GM23338 (cell line): ENCODE results near the gene SPIRE2. TPM values are rescaled to one million over a fixed set of nuclear protein-coding genes. Genes with fewer than 3 reads are reported as not detected.

Experiments used
- ATAC-seq: fragments of 200-7000 bp; cut with Tn5 transposase; 3 replicates; pipeline ENCODE4 v1.9.1; 2020
- DNase-seq: peaks from one replicate; pipeline ENCODE4 v3.0.0-alpha.2; 2015; ENCODE audit warnings: low spot score
- H2AFZ ChIP-seq: fragments of 200-600 bp; sonication (generic); 2 replicates; pipeline ENCODE4 v1.8.0; 2016; ENCODE audit warnings: antibody characterized with exemption, mild to moderate bottlenecking, moderate library complexity
- H3F3A ChIP-seq: fragments of 200-600 bp; sonication (generic); replicated peaks from 2 replicates; pipeline ENCODE4 v1.8.0; 2017; ENCODE audit warnings: antibody characterized with exemption, mixed run types, low read depth
- H3K27ac ChIP-seq: fragments of 200-600 bp; sonication (generic); 2 replicates; pipeline ENCODE4 v1.6.1; 2016; ENCODE audit warnings: low read depth
- H3K27me3 ChIP-seq: fragments of 200-600 bp; sonication (generic); 2 replicates; pipeline ENCODE4 v1.8.0; 2016; ENCODE audit warnings: mild to moderate bottlenecking, mixed run types, moderate library complexity; ENCODE audit not compliant: insufficient read depth
- H3K36me3 ChIP-seq: fragments of 200-600 bp; sonication (generic); 2 replicates; pipeline ENCODE4 v1.8.0; 2016; ENCODE audit warnings: mild to moderate bottlenecking; ENCODE audit not compliant: insufficient read depth
- H3K4me1 ChIP-seq: fragments of 200-600 bp; sonication (generic); 2 replicates; pipeline ENCODE4 v1.8.0; 2016; ENCODE audit warnings: mild to moderate bottlenecking, moderate library complexity; ENCODE audit not compliant: insufficient read depth
- H3K4me2 ChIP-seq: fragments of 200-600 bp; sonication (generic); 2 replicates; pipeline ENCODE4 v1.7.1; 2017; ENCODE audit warnings: mixed run types
- H3K4me3 ChIP-seq: fragments of 200-600 bp; sonication (generic); 2 replicates; pipeline ENCODE4 v1.6.1; 2016; ENCODE audit warnings: mixed run types
- H3K79me2 ChIP-seq: fragments of 200-600 bp; sonication (generic); replicated peaks from 2 replicates; pipeline ENCODE4 v1.8.0; 2017; ENCODE audit warnings: mild to moderate bottlenecking; ENCODE audit not compliant: insufficient read depth
- H3K9me2 ChIP-seq: fragments of 200-600 bp; sonication (generic); 2 replicates; pipeline ENCODE4 v1.8.0; 2017; ENCODE audit not compliant: insufficient read depth
- H4K20me1 ChIP-seq: fragments of 200-600 bp; sonication (generic); replicated peaks from 2 replicates; pipeline ENCODE4 v1.8.0; 2017; ENCODE audit warnings: mild to moderate bottlenecking; ENCODE audit not compliant: insufficient read depth
- H3K27ac Mint-ChIP-seq: 2 replicates; pipeline ENCODE4 v1.8.0; 2020; ENCODE audit warnings: inconsistent platforms, mild to moderate bottlenecking, moderate library complexity, mixed read lengths
- H3K27me3 Mint-ChIP-seq: 3 replicates; pipeline ENCODE4 v1.8.0; 2022; ENCODE audit warnings: low read depth, mild to moderate bottlenecking, moderate library complexity, mixed read lengths, inconsistent platforms; ENCODE audit not compliant: insufficient read depth, poor library complexity
- H3K36me3 Mint-ChIP-seq: 3 replicates; pipeline ENCODE4 v1.8.0; 2021; ENCODE audit warnings: low read depth, mild to moderate bottlenecking, inconsistent platforms, moderate library complexity, mixed read lengths
- H3K4me1 Mint-ChIP-seq: 3 replicates; pipeline ENCODE4 v1.8.0; 2020; ENCODE audit warnings: mild to moderate bottlenecking, inconsistent platforms, mixed read lengths
- H3K4me3 Mint-ChIP-seq: 3 replicates; pipeline ENCODE4 v1.8.0; 2021; ENCODE audit warnings: moderate library complexity, mild to moderate bottlenecking, inconsistent platforms, mixed read lengths
- H3K9me3 Mint-ChIP-seq: 3 replicates; pipeline ENCODE4 v1.8.0; 2020; ENCODE audit warnings: moderate library complexity, mild to moderate bottlenecking, inconsistent platforms, mixed read lengths
- CREB1 ChIP-seq: fragments of 250-450 bp; sonication (Bioruptor Pico); IDR thresholded peaks from 2 replicates; pipeline ENCODE4 v1.5.0; 2020; ENCODE audit warnings: low read depth, mild to moderate bottlenecking, moderate library complexity
- CTCF ChIP-seq, 2 experiments: fragments of 200-600 bp in 1 of 2; sonication (generic) in 1 of 2; conservative IDR thresholded peaks; 2 replicates each; pipeline versions ENCODE4 v1.5.1 to v1.6.1; 2016 to 2017; ENCODE audit warnings: antibody characterized with exemption in 2 of 2, low read depth in 2 of 2, mild to moderate bottlenecking in 2 of 2, moderate library complexity in 1 of 2
- EZH2 ChIP-seq: fragments of 200-600 bp; sonication (generic); IDR thresholded peaks from one replicate; pipeline ENCODE4 v1.8.0; 2017; ENCODE audit warnings: antibody characterized with exemption, mild to moderate bottlenecking, low read depth; ENCODE audit not compliant: unreplicated experiment
- EZH2phosphoT487 ChIP-seq: fragments of 200-600 bp; sonication (generic); IDR thresholded peaks from one replicate; pipeline ENCODE4 v1.8.1; 2018; ENCODE audit warnings: antibody characterized with exemption; ENCODE audit not compliant: unreplicated experiment
- JUNB ChIP-seq: IDR thresholded peaks from one replicate; pipeline ENCODE4 v1.6.1; 2016; ENCODE audit warnings: antibody characterized with exemption; ENCODE audit not compliant: unreplicated experiment
- NANOG ChIP-seq: IDR thresholded peaks from 2 replicates; pipeline ENCODE4 v1.6.1; 2016; ENCODE audit warnings: antibody characterized with exemption, borderline replicate concordance
- POLR2AphosphoS5 ChIP-seq: IDR thresholded peaks from 2 replicates; pipeline ENCODE4 v1.6.1; 2016; ENCODE audit warnings: antibody characterized with exemption, low read depth
- STAT1 ChIP-seq: IDR thresholded peaks from one replicate; pipeline ENCODE4 v1.6.1; 2016; ENCODE audit warnings: antibody characterized with exemption; ENCODE audit not compliant: unreplicated experiment
- ZNF114 ChIP-seq: fragments of 250-450 bp; sonication (Bioruptor Pico); IDR thresholded peaks from 2 replicates; pipeline ENCODE4 v1.5.0; 2020; ENCODE audit warnings: mild to moderate bottlenecking, moderate library complexity
- ZNF331 ChIP-seq: fragments of 250-450 bp; sonication (Bioruptor Pico); IDR thresholded peaks from 2 replicates; pipeline ENCODE4 v1.5.0; 2020; ENCODE audit warnings: low read depth, mild to moderate bottlenecking, moderate library complexity
- polyA plus RNA-seq: library from polyadenylated mRNA; unstranded; fragments of >200 nt; fragmentation: Nextera tagmentation; extraction: Ambion mirVana; gene quantifications from 2 replicates; pipeline ENCODE4 v1.2.1, GENCODE V29; 2016
- total RNA-seq: library from RNA; depleted of rRNA; stranded (reverse); fragments of >200 nt; shearing (Covaris generic); gene quantifications from 2 replicates; pipeline ENCODE4 v1.2.3, GENCODE V29; 2014
- TF ChIP-seq, protein P1 (sequence below): fragments of 250-450 bp; sonication (Bioruptor Pico); IDR thresholded peaks from 2 replicates; pipeline ENCODE4 v1.5.0; 2020; ENCODE audit warnings: mild to moderate bottlenecking, moderate library complexity
- TF ChIP-seq, protein P2 (sequence below): IDR thresholded peaks from one replicate; pipeline ENCODE4 v1.6.1; 2018; ENCODE audit warnings: antibody characterized with exemption; ENCODE audit not compliant: unreplicated experiment
- TF ChIP-seq, protein P3 (sequence below): IDR thresholded peaks from 2 replicates; pipeline ENCODE4 v1.6.1; 2016; ENCODE audit warnings: antibody characterized with exemption

Gene SPIRE2
- total and polyA plus RNA-seq, 2 experiments from 2014 or later: 5.0 to 15.2 TPM

GRCh38 chr16:89844739-89845339, 16.6 kb downstream of the SPIRE2 start:
- no peak overlapping the region for H3K4me2 ChIP-seq
- DNase-seq: no peak
- no peak for ATAC-seq
- no peaks in the 10 kb centered on the region for H4K20me1 ChIP-seq
- H3K9me3 Mint-ChIP-seq: no peaks in the 10 kb centered on the region
- H3K4me3 ChIP-seq: no peak overlapping the region
- H3K27me3 ChIP-seq: no peaks in the 10 kb centered on the region
- H3K27ac Mint-ChIP-seq: no peak overlapping the region
- H3K27me3 Mint-ChIP-seq: peaks cover 5% of the 10 kb centered on the region
- H3K4me1 ChIP-seq: no peaks in the 10 kb centered on the region
- H3K79me2 ChIP-seq: no peaks in the 10 kb centered on the region
- no peak for TF ChIP-seq POLR2AphosphoS5
- TF ChIP-seq CREB1 (CRISPR knock-in tag): no peak
- no peak for TF ChIP-seq ZNF331 (CRISPR knock-in tag)
- TF ChIP-seq CTCF (conservative IDR thresholded peaks at IDR 0.05; ENCODE audit: low read depth in 2 of 2): no peak
- TF ChIP-seq JUNB: no peak
- TF ChIP-seq, protein P1, sequence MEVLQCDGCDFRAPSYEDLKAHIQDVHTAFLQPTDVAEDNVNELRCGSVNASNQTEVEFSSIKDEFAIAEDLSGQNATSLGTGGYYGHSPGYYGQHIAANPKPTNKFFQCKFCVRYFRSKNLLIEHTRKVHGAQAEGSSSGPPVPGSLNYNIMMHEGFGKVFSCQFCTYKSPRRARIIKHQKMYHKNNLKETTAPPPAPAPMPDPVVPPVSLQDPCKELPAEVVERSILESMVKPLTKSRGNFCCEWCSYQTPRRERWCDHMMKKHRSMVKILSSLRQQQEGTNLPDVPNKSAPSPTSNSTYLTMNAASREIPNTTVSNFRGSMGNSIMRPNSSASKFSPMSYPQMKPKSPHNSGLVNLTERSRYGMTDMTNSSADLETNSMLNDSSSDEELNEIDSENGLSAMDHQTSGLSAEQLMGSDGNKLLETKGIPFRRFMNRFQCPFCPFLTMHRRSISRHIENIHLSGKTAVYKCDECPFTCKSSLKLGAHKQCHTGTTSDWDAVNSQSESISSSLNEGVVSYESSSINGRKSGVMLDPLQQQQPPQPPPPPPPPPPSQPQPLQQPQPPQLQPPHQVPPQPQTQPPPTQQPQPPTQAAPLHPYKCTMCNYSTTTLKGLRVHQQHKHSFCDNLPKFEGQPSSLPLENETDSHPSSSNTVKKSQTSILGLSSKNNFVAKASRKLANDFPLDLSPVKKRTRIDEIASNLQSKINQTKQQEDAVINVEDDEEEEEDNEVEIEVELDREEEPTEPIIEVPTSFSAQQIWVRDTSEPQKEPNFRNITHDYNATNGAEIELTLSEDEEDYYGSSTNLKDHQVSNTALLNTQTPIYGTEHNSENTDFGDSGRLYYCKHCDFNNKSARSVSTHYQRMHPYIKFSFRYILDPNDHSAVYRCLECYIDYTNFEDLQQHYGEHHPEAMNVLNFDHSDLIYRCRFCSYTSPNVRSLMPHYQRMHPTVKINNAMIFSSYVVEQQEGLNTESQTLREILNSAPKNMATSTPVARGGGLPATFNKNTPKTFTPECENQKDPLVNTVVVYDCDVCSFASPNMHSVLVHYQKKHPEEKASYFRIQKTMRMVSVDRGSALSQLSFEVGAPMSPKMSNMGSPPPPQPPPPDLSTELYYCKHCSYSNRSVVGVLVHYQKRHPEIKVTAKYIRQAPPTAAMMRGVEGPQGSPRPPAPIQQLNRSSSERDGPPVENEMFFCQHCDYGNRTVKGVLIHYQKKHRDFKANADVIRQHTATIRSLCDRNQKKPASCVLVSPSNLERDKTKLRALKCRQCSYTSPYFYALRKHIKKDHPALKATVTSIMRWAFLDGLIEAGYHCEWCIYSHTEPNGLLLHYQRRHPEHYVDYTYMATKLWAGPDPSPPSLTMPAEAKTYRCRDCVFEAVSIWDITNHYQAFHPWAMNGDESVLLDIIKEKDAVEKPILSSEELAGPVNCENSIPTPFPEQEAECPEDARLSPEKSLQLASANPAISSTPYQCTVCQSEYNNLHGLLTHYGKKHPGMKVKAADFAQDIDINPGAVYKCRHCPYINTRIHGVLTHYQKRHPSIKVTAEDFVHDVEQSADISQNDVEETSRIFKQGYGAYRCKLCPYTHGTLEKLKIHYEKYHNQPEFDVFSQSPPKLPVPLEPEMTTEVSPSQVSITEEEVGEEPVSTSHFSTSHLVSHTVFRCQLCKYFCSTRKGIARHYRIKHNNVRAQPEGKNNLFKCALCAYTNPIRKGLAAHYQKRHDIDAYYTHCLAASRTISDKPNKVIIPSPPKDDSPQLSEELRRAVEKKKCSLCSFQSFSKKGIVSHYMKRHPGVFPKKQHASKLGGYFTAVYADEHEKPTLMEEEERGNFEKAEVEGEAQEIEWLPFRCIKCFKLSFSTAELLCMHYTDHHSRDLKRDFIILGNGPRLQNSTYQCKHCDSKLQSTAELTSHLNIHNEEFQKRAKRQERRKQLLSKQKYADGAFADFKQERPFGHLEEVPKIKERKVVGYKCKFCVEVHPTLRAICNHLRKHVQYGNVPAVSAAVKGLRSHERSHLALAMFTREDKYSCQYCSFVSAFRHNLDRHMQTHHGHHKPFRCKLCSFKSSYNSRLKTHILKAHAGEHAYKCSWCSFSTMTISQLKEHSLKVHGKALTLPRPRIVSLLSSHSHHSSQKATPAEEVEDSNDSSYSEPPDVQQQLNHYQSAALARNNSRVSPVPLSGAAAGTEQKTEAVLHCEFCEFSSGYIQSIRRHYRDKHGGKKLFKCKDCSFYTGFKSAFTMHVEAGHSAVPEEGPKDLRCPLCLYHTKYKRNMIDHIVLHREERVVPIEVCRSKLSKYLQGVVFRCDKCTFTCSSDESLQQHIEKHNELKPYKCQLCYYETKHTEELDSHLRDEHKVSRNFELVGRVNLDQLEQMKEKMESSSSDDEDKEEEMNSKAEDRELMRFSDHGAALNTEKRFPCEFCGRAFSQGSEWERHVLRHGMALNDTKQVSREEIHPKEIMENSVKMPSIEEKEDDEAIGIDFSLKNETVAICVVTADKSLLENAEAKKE: no peak
- TF ChIP-seq NANOG: no peak
- no peak for TF ChIP-seq STAT1
- TF ChIP-seq EZH2phosphoT487: no peak
- TF ChIP-seq ZNF114 (CRISPR knock-in tag): no peak
- TF ChIP-seq, protein P2, sequence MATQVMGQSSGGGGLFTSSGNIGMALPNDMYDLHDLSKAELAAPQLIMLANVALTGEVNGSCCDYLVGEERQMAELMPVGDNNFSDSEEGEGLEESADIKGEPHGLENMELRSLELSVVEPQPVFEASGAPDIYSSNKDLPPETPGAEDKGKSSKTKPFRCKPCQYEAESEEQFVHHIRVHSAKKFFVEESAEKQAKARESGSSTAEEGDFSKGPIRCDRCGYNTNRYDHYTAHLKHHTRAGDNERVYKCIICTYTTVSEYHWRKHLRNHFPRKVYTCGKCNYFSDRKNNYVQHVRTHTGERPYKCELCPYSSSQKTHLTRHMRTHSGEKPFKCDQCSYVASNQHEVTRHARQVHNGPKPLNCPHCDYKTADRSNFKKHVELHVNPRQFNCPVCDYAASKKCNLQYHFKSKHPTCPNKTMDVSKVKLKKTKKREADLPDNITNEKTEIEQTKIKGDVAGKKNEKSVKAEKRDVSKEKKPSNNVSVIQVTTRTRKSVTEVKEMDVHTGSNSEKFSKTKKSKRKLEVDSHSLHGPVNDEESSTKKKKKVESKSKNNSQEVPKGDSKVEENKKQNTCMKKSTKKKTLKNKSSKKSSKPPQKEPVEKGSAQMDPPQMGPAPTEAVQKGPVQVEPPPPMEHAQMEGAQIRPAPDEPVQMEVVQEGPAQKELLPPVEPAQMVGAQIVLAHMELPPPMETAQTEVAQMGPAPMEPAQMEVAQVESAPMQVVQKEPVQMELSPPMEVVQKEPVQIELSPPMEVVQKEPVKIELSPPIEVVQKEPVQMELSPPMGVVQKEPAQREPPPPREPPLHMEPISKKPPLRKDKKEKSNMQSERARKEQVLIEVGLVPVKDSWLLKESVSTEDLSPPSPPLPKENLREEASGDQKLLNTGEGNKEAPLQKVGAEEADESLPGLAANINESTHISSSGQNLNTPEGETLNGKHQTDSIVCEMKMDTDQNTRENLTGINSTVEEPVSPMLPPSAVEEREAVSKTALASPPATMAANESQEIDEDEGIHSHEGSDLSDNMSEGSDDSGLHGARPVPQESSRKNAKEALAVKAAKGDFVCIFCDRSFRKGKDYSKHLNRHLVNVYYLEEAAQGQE: no peak
- no peak for TF ChIP-seq EZH2
- TF ChIP-seq, protein P3, sequence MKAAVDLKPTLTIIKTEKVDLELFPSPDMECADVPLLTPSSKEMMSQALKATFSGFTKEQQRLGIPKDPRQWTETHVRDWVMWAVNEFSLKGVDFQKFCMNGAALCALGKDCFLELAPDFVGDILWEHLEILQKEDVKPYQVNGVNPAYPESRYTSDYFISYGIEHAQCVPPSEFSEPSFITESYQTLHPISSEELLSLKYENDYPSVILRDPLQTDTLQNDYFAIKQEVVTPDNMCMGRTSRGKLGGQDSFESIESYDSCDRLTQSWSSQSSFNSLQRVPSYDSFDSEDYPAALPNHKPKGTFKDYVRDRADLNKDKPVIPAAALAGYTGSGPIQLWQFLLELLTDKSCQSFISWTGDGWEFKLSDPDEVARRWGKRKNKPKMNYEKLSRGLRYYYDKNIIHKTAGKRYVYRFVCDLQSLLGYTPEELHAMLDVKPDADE: no peak
- H2AFZ ChIP-seq: no peak overlapping the region
- no peak overlapping the region for H3K27ac ChIP-seq
- no peaks in the 10 kb centered on the region for H3K36me3 ChIP-seq
- H3K4me3 Mint-ChIP-seq: no peak overlapping the region
- peaks cover under 1% of the 10 kb centered on the region for H3K4me1 Mint-ChIP-seq
- H3F3A ChIP-seq: no peaks in the 10 kb centered on the region
- peaks cover 4% of the 10 kb centered on the region; the same call in 1 of the 3 replicates for H3K36me3 Mint-ChIP-seq
- no peaks in the 10 kb centered on the region for H3K9me2 ChIP-seq
